DMS153 treated with DMSO at 0.1 percent for 48 hours (cell line): ENCODE measurements around the gene PRPF6.

Experiments
- DNase-seq: peaks from one replicate; lab custom pipeline; 2025; ENCODE audit not compliant: unreplicated experiment; lab: John Stamatoyannopoulos, UW

Gene PRPF6, protein sequence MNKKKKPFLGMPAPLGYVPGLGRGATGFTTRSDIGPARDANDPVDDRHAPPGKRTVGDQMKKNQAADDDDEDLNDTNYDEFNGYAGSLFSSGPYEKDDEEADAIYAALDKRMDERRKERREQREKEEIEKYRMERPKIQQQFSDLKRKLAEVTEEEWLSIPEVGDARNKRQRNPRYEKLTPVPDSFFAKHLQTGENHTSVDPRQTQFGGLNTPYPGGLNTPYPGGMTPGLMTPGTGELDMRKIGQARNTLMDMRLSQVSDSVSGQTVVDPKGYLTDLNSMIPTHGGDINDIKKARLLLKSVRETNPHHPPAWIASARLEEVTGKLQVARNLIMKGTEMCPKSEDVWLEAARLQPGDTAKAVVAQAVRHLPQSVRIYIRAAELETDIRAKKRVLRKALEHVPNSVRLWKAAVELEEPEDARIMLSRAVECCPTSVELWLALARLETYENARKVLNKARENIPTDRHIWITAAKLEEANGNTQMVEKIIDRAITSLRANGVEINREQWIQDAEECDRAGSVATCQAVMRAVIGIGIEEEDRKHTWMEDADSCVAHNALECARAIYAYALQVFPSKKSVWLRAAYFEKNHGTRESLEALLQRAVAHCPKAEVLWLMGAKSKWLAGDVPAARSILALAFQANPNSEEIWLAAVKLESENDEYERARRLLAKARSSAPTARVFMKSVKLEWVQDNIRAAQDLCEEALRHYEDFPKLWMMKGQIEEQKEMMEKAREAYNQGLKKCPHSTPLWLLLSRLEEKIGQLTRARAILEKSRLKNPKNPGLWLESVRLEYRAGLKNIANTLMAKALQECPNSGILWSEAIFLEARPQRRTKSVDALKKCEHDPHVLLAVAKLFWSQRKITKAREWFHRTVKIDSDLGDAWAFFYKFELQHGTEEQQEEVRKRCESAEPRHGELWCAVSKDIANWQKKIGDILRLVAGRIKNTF

DNA sequence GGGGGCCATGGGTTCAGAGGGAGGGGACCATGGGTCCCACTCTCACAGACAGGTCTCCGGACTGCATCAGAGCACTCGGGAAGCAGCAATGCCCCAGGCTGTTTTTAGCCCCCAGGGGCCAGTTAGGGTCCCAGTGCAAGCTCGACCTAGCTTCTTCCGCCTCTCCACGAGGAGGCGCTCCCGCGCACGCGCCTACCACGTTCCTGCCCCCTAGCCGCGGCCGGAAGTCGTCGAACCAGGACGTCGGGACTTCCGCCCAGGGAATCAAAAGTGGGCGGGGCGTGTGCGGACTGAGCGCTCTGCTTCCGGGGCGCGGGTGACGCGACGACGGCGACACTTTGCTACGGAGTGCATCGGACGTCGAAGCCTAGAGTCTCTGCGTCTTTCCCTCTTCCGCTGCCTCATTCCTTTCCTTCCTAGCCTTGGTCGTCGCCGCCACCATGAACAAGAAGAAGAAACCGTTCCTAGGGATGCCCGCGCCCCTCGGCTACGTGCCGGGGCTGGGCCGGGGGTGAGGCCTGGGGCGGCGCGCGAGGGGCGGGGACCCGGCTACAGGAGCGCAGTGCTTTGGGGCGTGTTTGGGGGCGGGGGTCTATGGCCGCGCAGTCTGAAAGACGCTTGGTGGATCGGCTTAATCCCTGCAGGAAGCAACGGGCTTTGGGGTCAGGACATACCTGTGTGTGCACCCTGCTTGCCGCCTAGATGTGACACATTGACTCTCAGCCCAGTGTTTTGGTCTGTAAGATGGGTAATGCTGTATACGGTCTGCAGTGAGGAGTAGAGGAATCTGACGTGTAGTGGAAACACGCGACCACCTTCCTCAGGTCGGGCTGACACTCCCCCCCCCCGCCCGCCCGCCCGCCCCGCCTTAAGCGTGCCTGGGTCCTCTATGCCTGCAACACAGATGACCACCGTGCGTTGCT, at the start of gene PRPF6:
TSS of gene PRPF6 (plus strand) at position 327 of the 923 bp plus-strand sequence. CDS start at position 441, 114 bp downstream.
- DNase-seq: peak; percentile 95

DNA sequence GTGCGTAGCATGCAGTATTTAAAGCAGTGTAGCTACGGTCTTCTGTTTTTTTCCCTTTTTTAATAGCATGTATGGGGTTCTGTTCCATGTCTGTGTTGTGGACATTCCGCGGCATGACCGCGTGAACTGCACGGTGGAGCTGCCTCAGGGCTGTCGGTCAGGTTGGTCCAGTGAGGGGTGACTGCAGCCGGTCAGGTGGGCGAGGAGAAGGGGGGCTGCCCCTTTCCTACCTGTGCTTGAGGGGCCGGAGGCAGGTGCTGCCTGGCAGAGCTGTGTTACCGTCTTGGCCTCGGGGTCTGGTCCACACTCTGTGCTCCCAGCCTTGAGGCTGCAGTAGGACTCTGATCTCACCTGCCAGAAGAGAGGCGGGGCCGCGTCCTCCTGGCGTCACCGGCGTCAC, 49.2 kb upstream of the PRPF6 start:
- DNase-seq: no peak

DNA sequence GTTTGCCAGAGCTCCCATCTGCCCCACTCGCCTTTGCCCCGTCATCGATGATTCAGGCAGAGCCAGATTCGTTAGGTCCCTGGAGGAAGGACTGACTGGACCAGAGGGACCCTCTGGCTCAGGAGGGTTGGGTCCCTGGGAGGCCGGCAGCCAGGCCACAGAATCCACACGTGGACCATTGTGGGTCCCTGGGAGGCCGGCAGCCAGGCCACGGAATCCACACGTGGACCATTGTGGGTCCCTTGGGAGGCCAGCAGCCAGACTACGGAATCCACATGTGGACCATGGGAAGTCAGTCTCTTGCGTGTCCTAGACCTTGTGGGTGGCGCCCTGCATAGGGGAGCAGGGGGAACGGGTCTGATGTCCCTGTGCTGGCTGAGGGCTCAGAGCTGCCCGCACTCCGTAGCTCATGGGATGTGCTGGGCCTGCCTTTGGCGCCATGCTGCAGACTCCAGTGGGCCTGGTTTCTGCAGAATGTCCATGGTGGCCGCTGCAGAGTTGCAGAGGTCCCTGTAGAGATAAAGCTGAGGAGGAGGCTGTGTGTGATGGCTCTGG, 48.2 kb upstream of the PRPF6 start:
- no peak for DNase-seq

- no peak for DNase-seq
Measured at GRCh38 chr20:63933646-63934045, 47.3 kb upstream of the PRPF6 start.

DNA sequence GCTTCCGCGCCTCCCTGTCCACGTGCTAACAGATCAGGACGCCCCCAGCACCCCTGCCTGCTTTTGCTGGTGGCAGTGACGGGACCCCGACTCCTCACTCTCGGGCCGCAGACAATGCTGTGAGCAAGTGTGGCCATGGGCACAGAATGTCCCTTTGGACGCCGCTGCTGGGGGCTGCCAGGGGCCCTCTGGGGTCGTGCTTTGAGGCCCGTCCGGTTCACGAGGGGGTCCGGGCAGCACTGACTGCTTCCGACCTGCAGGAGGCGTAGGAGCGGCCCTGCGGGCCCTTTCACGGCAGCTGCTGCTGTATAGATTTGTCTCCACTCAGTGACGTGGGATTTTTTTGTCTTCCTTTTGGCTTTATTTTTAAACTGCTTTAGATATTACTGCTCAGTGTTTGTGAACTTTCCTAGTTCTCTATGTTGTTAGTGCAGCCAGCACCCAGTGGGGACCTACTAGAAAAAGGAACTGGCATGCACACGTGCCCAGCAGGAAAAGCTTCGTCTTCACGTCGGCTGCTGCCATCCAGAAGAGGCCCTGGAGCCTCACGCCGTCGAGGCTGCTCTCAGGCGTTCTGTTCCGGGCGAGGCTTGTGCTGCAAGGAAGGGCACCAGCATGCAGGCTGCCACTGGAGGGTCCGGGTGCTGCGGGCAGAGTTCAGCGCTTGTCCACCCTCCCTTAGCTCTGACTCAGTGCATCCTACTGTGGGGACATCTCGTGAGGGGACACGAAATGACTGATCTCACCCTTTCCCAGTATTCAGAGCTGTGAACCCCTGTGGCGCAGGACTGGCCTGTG, 46.5 kb upstream of the PRPF6 start:
- DNase-seq: no peak

DNA sequence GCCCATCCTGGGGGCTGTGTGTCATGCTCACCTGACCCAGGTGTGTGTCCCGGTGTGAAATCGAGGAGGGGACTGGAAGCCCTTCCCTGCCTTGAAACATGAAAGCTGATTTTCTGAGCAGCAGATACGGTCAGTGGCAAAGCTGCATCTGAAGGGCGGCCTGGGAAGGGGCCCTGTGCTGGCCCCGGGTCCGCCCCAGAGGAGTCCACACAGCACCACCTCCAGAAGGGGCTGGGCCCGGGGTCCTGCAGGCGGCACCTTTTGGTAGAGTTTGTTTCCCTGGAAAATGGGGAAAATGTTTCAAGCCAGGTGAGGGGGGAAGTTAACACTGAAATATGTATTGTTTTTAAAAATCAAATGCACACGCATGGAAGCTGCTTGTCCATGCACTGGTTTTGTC, 45.5 kb upstream of the PRPF6 start:
- DNase-seq: no peak

GRCh38 chr20:63937596-63937995, 43.3 kb upstream of the PRPF6 start:
- no peak for DNase-seq

GRCh38 chr20:63939061-63939935, 41.6 kb upstream of the PRPF6 start:
- DNase-seq: no peak

DNA sequence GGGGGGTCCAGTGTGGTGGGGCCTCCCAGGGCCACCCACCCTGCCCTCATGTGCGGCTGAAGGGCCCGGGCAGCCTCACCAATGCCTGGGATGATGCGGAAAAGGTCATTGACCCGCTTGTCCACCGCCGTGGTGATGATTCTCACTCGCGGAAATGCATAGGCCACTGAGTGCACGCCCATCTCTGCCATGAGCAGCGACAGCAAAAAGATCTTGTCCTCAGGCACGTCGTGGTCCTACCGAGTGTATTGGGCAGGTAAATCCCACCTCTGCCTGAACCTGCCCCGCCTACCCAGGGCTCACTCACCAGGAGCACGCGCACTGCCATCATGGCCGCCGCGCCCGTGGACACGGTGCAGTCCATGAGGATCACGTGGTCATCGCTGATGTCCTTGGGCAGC, 40.9 kb upstream of the PRPF6 start:
- DNase-seq: no peak

DNA sequence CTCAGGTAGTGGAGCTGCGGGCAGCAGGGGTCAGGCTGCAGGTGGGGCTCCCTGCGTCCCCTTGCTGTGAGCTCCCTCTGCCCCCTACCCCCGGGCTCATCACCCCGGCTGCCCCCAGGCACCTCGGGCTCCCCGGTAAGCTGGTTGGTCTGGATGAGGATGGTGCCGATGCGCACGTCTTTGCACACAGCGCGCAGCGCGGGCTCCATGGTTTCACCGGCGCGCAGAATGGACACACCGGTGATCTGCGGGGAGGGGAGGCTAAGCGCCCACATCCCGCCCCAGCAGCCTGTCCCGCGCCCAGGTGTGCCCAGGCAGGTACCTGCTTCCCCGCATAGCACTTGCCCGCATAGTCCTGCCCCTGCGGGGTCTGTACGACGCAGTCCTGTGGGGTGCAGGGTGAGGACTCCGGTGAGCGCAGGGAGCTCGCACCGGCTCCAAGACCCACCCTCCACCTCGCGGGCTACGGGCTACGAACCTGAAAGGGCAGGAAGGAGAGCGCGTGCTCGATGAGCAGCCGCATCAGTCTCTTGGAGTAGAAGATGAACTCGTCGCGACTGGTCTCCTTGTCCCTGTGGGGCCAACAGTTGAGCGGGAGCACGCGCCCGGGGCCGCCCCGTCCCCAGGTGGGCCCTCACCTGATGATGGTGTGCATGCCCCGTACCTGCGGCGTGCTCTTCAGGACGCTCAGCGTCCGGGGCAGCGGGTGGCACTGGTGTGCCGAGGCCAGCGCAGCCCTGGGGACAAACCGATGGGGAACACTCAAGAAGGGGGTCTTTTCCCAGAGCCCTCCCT, 40.3 kb upstream of the PRPF6 start:
- DNase-seq: no peak

DNA sequence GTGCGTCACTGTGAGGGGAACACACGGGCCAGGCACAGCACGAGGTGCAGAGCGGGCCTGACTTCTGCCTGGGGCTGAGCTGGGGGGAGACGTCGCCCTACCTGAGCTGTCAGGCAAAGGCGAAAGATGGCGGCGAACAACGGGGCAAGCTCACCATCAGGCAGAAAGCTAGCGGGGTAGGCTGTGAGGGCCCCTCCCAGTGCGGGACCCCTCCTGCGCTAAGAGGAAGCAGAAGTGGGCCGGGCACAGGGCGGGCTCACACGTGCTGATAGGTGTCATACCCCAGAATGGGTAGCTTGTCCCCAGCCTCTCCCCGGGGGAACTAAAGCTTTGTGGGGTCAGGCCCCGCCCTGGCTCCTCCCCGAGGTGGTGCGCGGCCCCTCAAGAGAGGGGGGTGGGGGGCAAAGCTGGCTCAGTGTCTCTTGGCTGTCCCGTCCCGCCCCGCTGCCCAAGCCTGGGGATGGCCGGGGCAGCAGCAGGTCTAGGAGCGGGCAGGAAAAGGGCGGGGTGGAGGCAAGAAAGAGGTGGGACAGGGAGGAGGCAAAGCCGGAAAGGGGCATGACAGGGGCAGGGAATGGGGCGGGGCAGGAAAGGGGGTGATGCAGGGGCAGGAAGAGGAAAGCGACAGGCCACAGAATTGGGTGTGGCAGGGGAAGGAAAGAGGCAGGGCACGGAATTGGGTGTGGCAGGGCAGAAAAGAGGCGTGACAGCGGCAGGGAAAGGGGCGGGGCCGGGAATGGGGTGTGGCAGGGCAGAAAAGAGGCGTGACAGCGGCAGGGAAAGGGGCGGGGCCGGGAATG, 39.5 kb upstream of the PRPF6 start:
- DNase-seq: no peak

GRCh38 chr20:63942250-63942951, 38.5 kb upstream of the PRPF6 start:
- no peak for DNase-seq

DNA sequence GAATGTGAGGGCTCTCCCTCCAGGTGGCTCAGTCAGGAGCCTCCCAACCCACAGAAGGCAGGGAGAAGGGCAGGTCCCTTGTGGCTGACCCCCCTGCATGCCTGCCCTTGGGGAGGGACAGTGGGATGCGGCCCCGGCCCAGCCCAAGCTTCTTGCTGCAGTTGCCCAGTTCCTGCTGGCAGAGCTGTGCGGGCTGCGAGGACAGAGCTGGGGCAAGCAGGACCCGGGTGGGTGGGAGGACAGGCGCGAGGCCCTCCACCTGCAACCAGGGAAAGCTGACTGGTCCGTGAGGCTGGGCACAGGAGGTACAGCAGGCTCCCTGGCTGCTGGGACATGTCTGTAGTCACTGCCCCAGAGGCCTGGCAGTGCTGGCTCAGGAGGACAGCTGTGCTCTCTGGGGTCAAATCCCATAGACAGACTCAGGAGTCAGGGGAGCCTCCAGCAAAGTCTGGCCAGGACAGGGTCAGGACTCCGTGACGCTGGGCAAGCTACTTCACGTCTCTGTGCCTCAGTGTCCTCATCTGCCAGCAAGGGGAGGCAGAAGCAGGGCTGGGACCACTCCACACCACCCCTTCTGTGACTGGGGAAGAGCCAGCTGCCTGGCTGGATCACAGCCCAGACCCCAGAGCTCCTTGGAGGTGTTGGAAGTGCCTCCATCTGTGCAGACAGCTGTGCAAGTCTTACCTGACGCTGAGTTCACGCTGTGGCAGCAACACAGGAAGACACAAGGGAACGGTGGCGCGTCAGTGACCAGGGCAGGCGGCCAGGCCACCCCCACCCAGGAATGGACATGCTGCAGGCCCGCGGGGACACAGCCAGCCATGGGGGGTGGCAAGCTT, 37.7 kb upstream of the PRPF6 start:
- DNase-seq: no peak

DNA sequence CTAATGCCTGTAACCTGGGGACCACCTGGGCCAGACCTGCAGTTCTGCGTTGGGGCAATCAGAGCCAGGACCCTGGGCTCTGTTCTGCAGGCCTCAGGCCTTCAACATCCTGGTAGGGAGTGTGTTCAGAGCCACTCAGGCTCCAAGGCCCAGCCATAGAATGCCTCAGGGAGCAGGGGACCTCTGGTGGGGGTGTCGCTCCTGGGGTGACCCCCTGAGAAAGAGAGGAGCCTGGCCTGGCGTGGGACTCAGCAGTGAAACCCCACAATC, 37.2 kb upstream of the PRPF6 start:
- no peak for DNase-seq

- DNase-seq: no peak
Measured at GRCh38 chr20:63944078-63944941, 36.6 kb upstream of the PRPF6 start.
